Activated naive CD4-positive, alpha-beta T cell treated with anti-CD3 and anti-CD28 coated beads, Interleukin-2, amount 10 ng/mL, durations not matched to agents 7 days and 5 days (primary cell): Measurements from ENCODE around the gene ARHGAP24.
"Not testable (repeated sequence)": the region's sequence is repeated elsewhere in the genome, so short reads cannot be mapped to it uniquely, and the experiment has no call there.

Experiments
- CTCF ChIA-PET: fragments of 350-600 bp; sonication (Branson Sonifier 250); formaldehyde crosslinking; loops from one replicate; lab custom pipeline; 2021; ENCODE audit warnings: antibody characterized with exemption; lab: Charles Lee
- DNase-seq: peaks from one replicate; pipeline ENCODE4 v3.0.0-alpha.2; 2020
- H3K27ac Mint-ChIP-seq: one replicate; pipeline ENCODE4 v1.8.0; 2021; ENCODE audit warnings: mild to moderate bottlenecking, moderate library complexity, mixed read lengths
- H3K27me3 Mint-ChIP-seq: one replicate; pipeline ENCODE4 v1.8.0; 2021; ENCODE audit warnings: mild to moderate bottlenecking, mixed read lengths
- H3K36me3 Mint-ChIP-seq: one replicate; pipeline ENCODE4 v1.8.0; 2021; ENCODE audit warnings: mixed read lengths
- H3K4me1 Mint-ChIP-seq: one replicate; pipeline ENCODE4 v1.8.0; 2021; ENCODE audit warnings: mixed read lengths
- H3K4me3 Mint-ChIP-seq: one replicate; pipeline ENCODE4 v1.8.0; 2021; ENCODE audit warnings: mild to moderate bottlenecking, moderate library complexity, mixed read lengths
- H3K9me3 Mint-ChIP-seq: one replicate; pipeline ENCODE4 v1.8.0; 2021; ENCODE audit warnings: mixed read lengths

The ARHGAP24 gene

GRCh38 chr4:85870298-85871083 is 395.5 kb downstream of the ARHGAP24 start:
- DNase-seq: no peak
- CTCF ChIA-PET: no interaction called here
- Mint-ChIP-seq H3K9me3 (no peaks in the 10 kb centered on the region), H3K27ac (no peak overlapping the region), H3K4me3 (no peak overlapping the region), H3K27me3 (no peaks in the 10 kb centered on the region), H3K4me1 (no peaks in the 10 kb centered on the region), H3K36me3 (no peaks in the 10 kb centered on the region)

GRCh38 chr4:85873566-85873965 is 398.6 kb downstream of the ARHGAP24 start:
- H3K27me3 Mint-ChIP-seq: no peaks in the 10 kb centered on the region
- H3K4me1 Mint-ChIP-seq: no peaks in the 10 kb centered on the region
- no peaks in the 10 kb centered on the region for H3K36me3 Mint-ChIP-seq
- no peak overlapping the region for H3K4me3 Mint-ChIP-seq
- DNase-seq: no peak
- CTCF ChIA-PET: no interaction called here
- no peaks in the 10 kb centered on the region for H3K9me3 Mint-ChIP-seq
- H3K27ac Mint-ChIP-seq: no peak overlapping the region

- CTCF ChIA-PET: no interaction called here
- no peaks in the 10 kb centered on the region for H3K36me3 Mint-ChIP-seq
- H3K4me3 Mint-ChIP-seq: no peak overlapping the region
- H3K27me3 Mint-ChIP-seq: no peaks in the 10 kb centered on the region
- no peaks in the 10 kb centered on the region for H3K9me3 Mint-ChIP-seq
- no peak for DNase-seq
- H3K27ac Mint-ChIP-seq: no peak overlapping the region
- H3K4me1 Mint-ChIP-seq: no peaks in the 10 kb centered on the region
These were observed 404.6 kb downstream of the ARHGAP24 start for GRCh38 chr4:85879518-85879917.

DNA sequence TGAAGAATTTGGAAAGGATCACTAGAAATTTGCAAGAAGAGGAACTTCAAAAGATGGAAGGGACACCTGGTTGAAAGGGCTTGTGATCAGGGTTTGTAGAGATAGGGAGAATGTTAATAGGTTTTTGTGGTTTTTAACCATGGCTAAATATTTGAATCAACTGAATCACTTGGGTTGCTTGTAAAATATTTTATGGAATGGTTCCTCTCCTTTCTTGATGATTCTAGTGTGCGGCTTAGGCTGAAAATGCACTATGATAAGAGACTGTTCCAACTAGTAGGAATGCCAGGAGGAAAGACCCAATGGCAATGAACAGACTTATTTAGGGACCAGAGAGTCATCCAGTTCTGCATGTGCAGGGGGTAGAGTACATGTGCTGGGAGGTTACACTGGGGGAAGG is 408.2 kb downstream of the ARHGAP24 start:
- no peaks in the 10 kb centered on the region for H3K4me1 Mint-ChIP-seq

DNA sequence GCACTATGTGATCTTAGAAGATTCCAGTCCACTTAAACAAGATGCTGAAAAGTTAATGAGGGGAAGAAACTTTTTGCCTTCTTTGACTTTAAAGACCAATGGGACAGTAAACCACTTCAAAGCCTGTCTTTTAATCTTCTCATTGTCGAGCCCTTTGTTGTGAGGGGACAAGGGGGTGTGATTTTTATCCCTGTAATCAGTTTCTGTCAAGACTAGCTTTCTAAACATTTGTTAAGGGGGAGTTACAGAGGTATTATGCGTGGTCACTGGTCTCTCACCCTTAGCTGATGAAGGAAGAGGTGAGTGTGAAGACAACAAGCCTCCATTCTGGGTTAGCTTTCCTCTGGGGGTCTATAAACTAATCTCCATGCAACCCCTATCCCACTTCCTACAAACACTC is 409.3 kb downstream of the ARHGAP24 start:
- no peak overlapping the region for H3K27ac Mint-ChIP-seq
- no peak overlapping the region for H3K4me3 Mint-ChIP-seq
- CTCF ChIA-PET: no interaction called here
- no peaks in the 10 kb centered on the region for H3K4me1 Mint-ChIP-seq
- no peaks in the 10 kb centered on the region for H3K9me3 Mint-ChIP-seq
- no peaks in the 10 kb centered on the region for H3K27me3 Mint-ChIP-seq
- no peaks in the 10 kb centered on the region for H3K36me3 Mint-ChIP-seq
- DNase-seq: no peak

More for the DNA sequence above, 408.2 kb downstream of the ARHGAP24 start:
- CTCF ChIA-PET: no interaction called here
- Mint-ChIP-seq H3K36me3 (no peaks in the 10 kb centered on the region), H3K4me3 (no peak overlapping the region), H3K9me3 (no peaks in the 10 kb centered on the region), H3K27ac (no peak overlapping the region), H3K27me3 (no peaks in the 10 kb centered on the region)
- DNase-seq: no peak

DNA sequence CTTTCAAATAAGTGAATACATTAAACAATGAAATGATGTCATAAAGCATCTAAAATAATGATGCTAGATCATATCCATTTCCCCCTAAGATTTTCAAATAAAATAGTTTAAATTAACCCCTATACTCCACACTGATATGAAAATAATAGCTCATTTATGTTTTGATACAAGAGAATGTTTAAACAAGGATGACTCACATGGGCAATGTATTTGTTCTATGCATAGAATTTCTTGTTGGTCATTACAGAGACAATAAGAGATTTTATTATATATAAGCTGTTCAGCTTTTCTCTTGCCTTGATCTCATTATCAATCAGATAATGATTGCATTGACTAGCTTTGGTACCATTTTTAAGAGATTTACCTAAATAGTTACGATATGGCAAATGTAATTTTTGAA is 411.7 kb downstream of the ARHGAP24 start:
- Mint-ChIP-seq H3K4me1 (no peaks in the 10 kb centered on the region), H3K36me3 (no peaks in the 10 kb centered on the region), H3K4me3 (no peak overlapping the region), H3K27me3 (no peaks in the 10 kb centered on the region), H3K9me3 (peaks cover 2% of the 10 kb centered on the region), H3K27ac (no peak overlapping the region)
- no peak for DNase-seq
- CTCF ChIA-PET: no interaction called here

GRCh38 chr4:85889314-85889713 is 414.4 kb downstream of the ARHGAP24 start:
- no peak overlapping the region for H3K27ac Mint-ChIP-seq
- no peaks in the 10 kb centered on the region for H3K4me1 Mint-ChIP-seq
- CTCF ChIA-PET: interaction anchor here (1.0 kb wide), 1 partner anchor 12 kb away, joined by 3 read pairs; no protein-coding TSS in a partner anchor
- H3K9me3 Mint-ChIP-seq: peaks cover 2% of the 10 kb centered on the region
- no peak overlapping the region for H3K4me3 Mint-ChIP-seq
- no peak for DNase-seq
- H3K27me3 Mint-ChIP-seq: no peaks in the 10 kb centered on the region
- no peaks in the 10 kb centered on the region for H3K36me3 Mint-ChIP-seq

- DNase-seq: no peak
- Mint-ChIP-seq H3K4me1 (no peaks in the 10 kb centered on the region), H3K27me3 (no peaks in the 10 kb centered on the region), H3K36me3 (no peaks in the 10 kb centered on the region), H3K27ac (no peak overlapping the region), H3K4me3 (no peak overlapping the region), H3K9me3 (peaks cover 2% of the 10 kb centered on the region)
- CTCF ChIA-PET: no interaction called here
These were observed 420.8 kb downstream of the ARHGAP24 start for GRCh38 chr4:85895755-85896154.

DNA sequence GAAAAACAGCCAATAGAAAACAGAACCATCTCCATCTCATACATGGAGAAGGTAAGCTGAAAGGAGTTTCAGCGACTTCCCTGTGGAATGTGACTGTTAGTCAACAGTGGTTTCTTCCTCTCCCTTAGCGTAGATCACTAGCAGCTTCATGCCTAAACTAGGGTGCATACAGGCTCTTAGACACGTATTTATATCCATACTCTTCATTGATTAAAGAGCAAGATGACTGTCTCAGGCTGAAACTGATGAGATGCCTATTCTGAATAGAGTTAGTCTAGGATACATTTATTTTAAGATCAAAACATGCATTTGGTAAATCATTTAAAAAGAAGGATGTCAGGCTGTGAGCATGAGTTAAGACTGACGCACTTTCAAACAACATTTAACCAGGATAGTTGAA is 423.3 kb downstream of the ARHGAP24 start:
- H3K27me3 Mint-ChIP-seq: no peaks in the 10 kb centered on the region
- DNase-seq: no peak
- H3K4me1 Mint-ChIP-seq: no peaks in the 10 kb centered on the region
- H3K27ac Mint-ChIP-seq: no peak overlapping the region
- no peaks in the 10 kb centered on the region for H3K36me3 Mint-ChIP-seq
- no peaks in the 10 kb centered on the region for H3K9me3 Mint-ChIP-seq
- no peak overlapping the region for H3K4me3 Mint-ChIP-seq
- CTCF ChIA-PET: no interaction called here

GRCh38 chr4:85901500-85901899 is 426.6 kb downstream of the ARHGAP24 start:
- no peak for DNase-seq
- CTCF ChIA-PET: no interaction called here
- H3K27ac Mint-ChIP-seq: no peak overlapping the region

GRCh38 chr4:85902647-85903046 is 427.7 kb downstream of the ARHGAP24 start:
- DNase-seq, H3K36me3 Mint-ChIP-seq, H3K4me1 Mint-ChIP-seq, H3K9me3 Mint-ChIP-seq, H3K27ac Mint-ChIP-seq, H3K27me3 Mint-ChIP-seq, H3K4me3 Mint-ChIP-seq, CTCF ChIA-PET: not testable (repeated sequence)

More at GRCh38 chr4:85901500-85901899, 426.6 kb downstream of the ARHGAP24 start:
- Mint-ChIP-seq H3K9me3 (no peaks in the 10 kb centered on the region), H3K36me3 (no peaks in the 10 kb centered on the region), H3K27me3 (no peaks in the 10 kb centered on the region), H3K4me3 (no peak overlapping the region), H3K4me1 (no peaks in the 10 kb centered on the region)

DNA sequence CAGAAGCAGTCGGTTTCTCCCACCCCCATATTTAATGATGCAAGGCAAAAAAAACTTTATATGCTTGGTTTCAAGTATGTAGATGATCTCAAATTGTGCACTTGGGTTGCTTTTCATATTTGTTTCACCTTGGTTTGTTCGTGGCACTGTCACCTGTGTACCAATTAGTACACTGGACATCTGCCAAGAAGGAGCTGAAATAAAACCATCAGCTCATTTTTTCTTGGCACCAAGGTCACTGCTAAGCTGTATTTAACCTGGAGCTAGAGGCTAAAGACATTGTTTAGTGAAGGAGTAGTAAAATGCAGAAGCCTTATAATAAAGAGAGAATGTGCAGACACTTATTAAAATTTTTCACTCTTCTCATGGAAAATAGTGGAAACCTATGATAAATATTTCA is 430.8 kb downstream of the ARHGAP24 start:
- Mint-ChIP-seq H3K4me1 (no peaks in the 10 kb centered on the region), H3K4me3 (no peak overlapping the region), H3K9me3 (no peaks in the 10 kb centered on the region), H3K27me3 (no peaks in the 10 kb centered on the region), H3K36me3 (no peaks in the 10 kb centered on the region), H3K27ac (no peak overlapping the region)
- no peak for DNase-seq
- CTCF ChIA-PET: no interaction called here

GRCh38 chr4:85907001-85907400 is 432.1 kb downstream of the ARHGAP24 start:
- H3K4me3 Mint-ChIP-seq: no peak overlapping the region
- CTCF ChIA-PET: no interaction called here
- DNase-seq: no peak
- no peaks in the 10 kb centered on the region for H3K4me1 Mint-ChIP-seq
- no peaks in the 10 kb centered on the region for H3K36me3 Mint-ChIP-seq
- no peaks in the 10 kb centered on the region for H3K27me3 Mint-ChIP-seq
- no peaks in the 10 kb centered on the region for H3K9me3 Mint-ChIP-seq
- no peak overlapping the region for H3K27ac Mint-ChIP-seq

DNA sequence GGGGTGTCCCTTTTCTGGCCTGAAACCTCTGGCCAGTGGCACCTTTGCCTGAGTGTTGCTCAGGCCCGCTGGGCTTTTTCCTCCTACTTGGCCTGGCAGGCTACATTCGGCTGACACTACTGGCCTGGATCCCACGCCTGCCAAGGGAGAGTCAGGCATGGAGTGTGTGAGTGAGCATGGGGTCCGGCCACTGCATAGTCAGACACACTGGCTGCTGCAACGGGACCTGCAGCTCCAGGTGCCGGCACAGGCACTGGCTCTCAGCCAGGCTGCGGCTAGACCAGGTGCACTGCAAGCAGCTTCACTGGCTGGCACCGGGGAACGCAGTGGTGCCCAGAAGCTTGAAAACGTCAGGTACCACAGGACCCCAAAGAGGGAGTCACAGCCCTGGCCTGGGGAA is 434.9 kb downstream of the ARHGAP24 start:
- CTCF ChIA-PET: no interaction called here
- no peaks in the 10 kb centered on the region for H3K9me3 Mint-ChIP-seq
- no peak overlapping the region for H3K4me3 Mint-ChIP-seq
- H3K36me3 Mint-ChIP-seq: no peaks in the 10 kb centered on the region
- H3K27me3 Mint-ChIP-seq: no peaks in the 10 kb centered on the region
- no peaks in the 10 kb centered on the region for H3K4me1 Mint-ChIP-seq
- DNase-seq: no peak
- no peak overlapping the region for H3K27ac Mint-ChIP-seq

DNA sequence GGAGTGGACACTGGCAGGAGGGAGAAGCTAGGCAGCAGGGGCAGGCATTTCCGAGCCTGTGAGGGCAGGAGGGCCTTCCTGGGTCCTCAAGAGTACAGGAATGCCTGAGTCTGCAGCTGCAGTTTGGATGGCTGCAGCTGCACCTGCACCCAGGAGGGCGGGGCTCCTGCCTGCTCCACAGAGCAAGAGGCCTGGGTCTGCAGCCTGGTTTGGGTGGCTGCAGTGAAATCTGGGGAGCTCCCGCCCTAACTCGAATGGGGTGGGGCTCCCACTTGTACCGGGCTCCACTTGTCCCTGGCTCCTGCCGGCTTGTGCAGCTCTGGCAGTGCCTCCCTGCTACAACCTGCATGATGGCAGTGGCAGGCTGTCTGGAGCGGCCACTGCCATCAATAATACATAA is 436.0 kb downstream of the ARHGAP24 start:
- Mint-ChIP-seq H3K36me3 (no peaks in the 10 kb centered on the region), H3K27me3 (no peaks in the 10 kb centered on the region), H3K4me1 (no peaks in the 10 kb centered on the region), H3K9me3 (peaks cover 2% of the 10 kb centered on the region), H3K27ac (no peak overlapping the region), H3K4me3 (no peak overlapping the region)
- no peak for DNase-seq
- CTCF ChIA-PET: no interaction called here
